Thyroid gland (tissue), 4 donors: ENCODE data around the gene MGMT. TPM values are rescaled to one million over a fixed set of nuclear protein-coding genes. Genes with fewer than 3 reads are reported as not detected.

Experiments
- DNase-seq, 2 donors: peaks; one replicate each; pipeline ENCODE4 v3.0.0-alpha.2; 2019
- H3K27ac ChIP-seq, 3 donors: fragments of 200-600 bp; sonication (generic); 1 replicate in 2 of 3; 2 replicates in 1 of 3; pipeline ENCODE4 v1.5.1; 2016 to 2019; ENCODE audit warnings: mild to moderate bottlenecking in 1 of 3, moderate library complexity in 1 of 3
- H3K27me3 ChIP-seq: fragments of 200-600 bp; sonication (generic); one replicate; pipeline ENCODE4 v1.5.1; 2019
- H3K36me3 ChIP-seq, 2 donors: fragments of 200-600 bp; sonication (generic); one replicate each; pipeline ENCODE4 v1.5.1; 2016 to 2019
- H3K4me1 ChIP-seq, 2 donors: fragments of 200-600 bp; sonication (generic); one replicate each; pipeline ENCODE4 v1.5.1; 2017 to 2019
- H3K4me3 ChIP-seq, 3 donors: fragments of 200-600 bp; sonication (generic); replicated peaks in 1 of 3; 1 replicate in 2 of 3; 2 replicates in 1 of 3; pipeline ENCODE4 v1.5.1; 2016; ENCODE audit warnings: mild to moderate bottlenecking in 1 of 3
- H3K9me3 ChIP-seq: fragments of 200-600 bp; sonication (generic); one replicate; pipeline ENCODE4 v1.5.1; 2017
- POLR2A ChIP-seq, 2 donors: fragments of 450-650 bp; IDR thresholded peaks; one replicate each; pipeline ENCODE4 v1.6.1; 2017; ENCODE audit warnings: antibody characterized with exemption in 2 of 2, mild to moderate bottlenecking in 2 of 2, moderate library complexity in 1 of 2
- WGBS, 2 donors: methylation state at CpG; one replicate each; pipeline ENCODE4 v1.1.5; 2017; 5-methylcytosine and 5-hydroxymethylcytosine counted together
- intact Hi-C: fragments of 100-400 bp; cut with DNase I; formaldehyde crosslinking; loops from one replicate; pipeline ENCODE4 v1.15.1; 2023
- total RNA-seq, 4 donors: library from RNA; depleted of rRNA; stranded (reverse); fragments of >200 nt; gene quantifications; one replicate each; pipeline ENCODE4 v1.2.3, GENCODE V29; 2016
- TF ChIP-seq, protein P1 (sequence below), 6 experiments: fragments of 200-600 bp in 3 of 6; fragments of 450-650 bp in 3 of 6; sonication (generic) in 3 of 6; IDR thresholded peaks; one replicate each; pipeline ENCODE4 v1.5.1; 2016 to 2019; ENCODE audit warnings: antibody characterized with exemption in 6 of 6, mild to moderate bottlenecking in 2 of 6, inconsistent platforms in 1 of 6, moderate library complexity in 1 of 6

Gene MGMT
- total RNA-seq, 4 donors from 2014 or later = 17.6 to 48.7 (median 30.7) TPM

DNA sequence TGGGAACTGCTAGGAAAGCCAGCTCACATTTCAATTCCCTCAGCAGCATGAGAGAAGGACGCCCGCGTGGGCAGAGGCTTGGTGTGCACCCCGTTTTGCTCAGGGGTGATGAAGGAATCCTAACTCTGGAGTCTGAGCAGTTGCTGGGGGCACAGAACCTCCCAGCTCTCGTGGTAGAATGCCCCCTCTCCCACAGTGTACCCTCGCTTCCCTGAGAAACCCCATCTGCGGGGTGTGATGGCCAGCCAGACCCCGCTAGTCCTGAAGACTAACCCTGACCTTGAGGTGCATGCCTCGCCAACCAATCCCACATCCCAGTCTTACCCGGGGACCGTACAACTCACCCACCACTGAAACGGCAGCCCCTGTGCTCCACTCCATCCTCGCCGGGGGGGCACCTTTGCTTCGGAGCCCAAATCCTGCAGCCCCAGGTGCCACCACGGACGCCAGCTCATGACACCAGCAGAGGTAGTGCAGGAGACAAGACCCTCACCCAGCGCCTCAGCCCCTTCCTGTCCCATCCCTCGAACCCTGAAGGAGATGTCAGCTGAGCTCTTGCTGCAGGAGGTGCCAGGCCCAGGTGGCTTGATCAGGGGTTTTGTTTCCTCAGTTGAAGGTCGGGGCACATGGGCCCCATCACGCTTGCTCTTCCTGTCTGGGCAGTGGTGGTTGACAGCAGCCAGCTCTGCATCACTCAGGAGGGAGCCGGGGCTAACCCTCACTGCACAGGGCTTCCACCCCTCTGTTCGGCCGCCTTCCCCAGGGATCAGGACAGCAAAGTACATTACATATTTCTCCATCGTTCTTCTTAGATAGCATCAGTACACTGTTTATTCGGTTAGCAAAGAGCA, 236.5 kb downstream of the MGMT start:
- Histone ChIP-seq H3K27ac (no peak overlapping the region), H3K9me3 (no peaks in the 10 kb centered on the region), H3K27me3 (no peaks in the 10 kb centered on the region), H3K4me3 (no peak overlapping the region), H3K4me1 (peaks cover 5 to 7% of the 10 kb centered on the region in 2 donors), H3K36me3 (no peaks in the 10 kb centered on the region)
- TF ChIP-seq POLR2A (IDR thresholded peaks at IDR 0.05) = no peak
- TF ChIP-seq, protein P1, sequence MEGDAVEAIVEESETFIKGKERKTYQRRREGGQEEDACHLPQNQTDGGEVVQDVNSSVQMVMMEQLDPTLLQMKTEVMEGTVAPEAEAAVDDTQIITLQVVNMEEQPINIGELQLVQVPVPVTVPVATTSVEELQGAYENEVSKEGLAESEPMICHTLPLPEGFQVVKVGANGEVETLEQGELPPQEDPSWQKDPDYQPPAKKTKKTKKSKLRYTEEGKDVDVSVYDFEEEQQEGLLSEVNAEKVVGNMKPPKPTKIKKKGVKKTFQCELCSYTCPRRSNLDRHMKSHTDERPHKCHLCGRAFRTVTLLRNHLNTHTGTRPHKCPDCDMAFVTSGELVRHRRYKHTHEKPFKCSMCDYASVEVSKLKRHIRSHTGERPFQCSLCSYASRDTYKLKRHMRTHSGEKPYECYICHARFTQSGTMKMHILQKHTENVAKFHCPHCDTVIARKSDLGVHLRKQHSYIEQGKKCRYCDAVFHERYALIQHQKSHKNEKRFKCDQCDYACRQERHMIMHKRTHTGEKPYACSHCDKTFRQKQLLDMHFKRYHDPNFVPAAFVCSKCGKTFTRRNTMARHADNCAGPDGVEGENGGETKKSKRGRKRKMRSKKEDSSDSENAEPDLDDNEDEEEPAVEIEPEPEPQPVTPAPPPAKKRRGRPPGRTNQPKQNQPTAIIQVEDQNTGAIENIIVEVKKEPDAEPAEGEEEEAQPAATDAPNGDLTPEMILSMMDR (IDR thresholded peaks at IDR 0.05) = no peak
- no peak for DNase-seq
- intact Hi-C loops = no loop called here
- 88 to 91% methylated on average over 24 to 26 of the region's 26 CpGs for WGBS, 2 donors

DNA sequence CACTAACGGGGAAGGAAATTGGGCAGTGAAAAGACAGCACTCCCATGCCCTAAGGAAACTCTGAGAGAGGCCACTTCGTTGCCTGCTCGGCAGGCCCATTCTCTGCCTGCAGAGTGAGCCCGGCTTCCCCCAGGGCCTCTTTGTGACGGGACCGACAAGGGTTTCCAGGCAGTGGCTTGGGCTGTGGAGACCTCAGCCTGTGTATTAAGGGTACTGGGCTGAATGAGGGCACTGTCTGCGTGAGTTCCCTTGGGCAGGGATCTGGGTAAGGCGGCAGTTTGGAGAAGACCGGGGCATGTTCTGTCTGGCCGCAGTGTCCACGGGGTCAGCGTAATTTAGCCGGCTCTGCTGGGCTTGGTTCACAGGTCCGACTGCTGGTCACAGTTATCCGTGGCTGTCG, 237.2 kb downstream of the MGMT start:
- H3K27ac ChIP-seq = no peak overlapping the region
- peaks cover 5 to 7% of the 10 kb centered on the region in 2 donors for H3K4me1 ChIP-seq
- intact Hi-C loops = no loop called here
- H3K27me3 ChIP-seq = no peaks in the 10 kb centered on the region
- WGBS, 2 donors = 88 to 90% methylated on average over 16 of the region's 16 CpGs
- no peaks in the 10 kb centered on the region for H3K36me3 ChIP-seq
- H3K4me3 ChIP-seq = no peak overlapping the region
- no peaks in the 10 kb centered on the region for H3K9me3 ChIP-seq
- TF ChIP-seq, protein P1 (IDR thresholded peaks at IDR 0.05) = no peak
- no peak for TF ChIP-seq POLR2A (IDR thresholded peaks at IDR 0.05)
- no peak for DNase-seq

DNA sequence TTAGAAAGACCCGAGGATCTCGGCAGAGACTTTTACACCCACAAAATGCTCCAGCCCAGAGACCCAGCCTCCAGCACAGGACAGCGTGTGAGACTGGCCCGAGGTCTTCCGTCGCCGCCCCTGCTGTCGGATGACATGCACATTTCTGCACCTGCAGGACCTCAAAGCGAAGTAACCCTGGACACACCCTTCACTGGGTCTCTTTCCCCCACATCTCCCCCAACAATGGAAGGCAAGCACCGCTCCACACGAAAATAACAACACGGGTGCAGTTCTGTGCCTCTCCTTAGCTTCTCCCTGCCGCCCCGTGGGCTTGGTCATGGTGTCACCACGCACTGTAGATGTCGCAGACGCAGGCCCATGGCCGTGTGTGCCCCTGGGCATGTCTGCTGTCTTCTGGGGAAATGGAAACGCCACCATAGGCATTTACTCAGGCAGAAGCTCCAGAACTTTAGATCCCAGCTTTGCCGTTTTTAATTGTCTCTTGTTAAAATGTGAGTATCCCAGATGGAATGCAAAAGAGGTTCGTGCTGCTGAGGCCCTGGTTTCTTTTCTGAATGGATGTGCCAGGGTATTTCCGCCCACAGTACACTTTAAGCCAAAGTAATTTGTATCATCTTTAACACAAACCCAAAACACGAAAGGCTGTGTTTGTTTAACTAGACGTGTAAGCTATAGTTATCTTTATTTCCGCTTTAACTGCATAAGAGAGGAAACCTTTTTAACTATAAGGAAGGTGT, 237.9 kb downstream of the MGMT start:
- Histone ChIP-seq H3K27me3 (no peaks in the 10 kb centered on the region), H3K4me1 (peaks cover 5 to 7% of the 10 kb centered on the region in 2 donors), H3K36me3 (no peaks in the 10 kb centered on the region), H3K4me3 (no peak overlapping the region), H3K9me3 (no peaks in the 10 kb centered on the region), H3K27ac (no peak overlapping the region)
- no peak for DNase-seq
- WGBS, 2 donors = 89 to 91% methylated on average over 25 of the region's 25 CpGs
- TF ChIP-seq POLR2A (IDR thresholded peaks at IDR 0.05) = no peak
- TF ChIP-seq, protein P1 (IDR thresholded peaks at IDR 0.05) = no peak
- intact Hi-C loops = no loop called here

DNA sequence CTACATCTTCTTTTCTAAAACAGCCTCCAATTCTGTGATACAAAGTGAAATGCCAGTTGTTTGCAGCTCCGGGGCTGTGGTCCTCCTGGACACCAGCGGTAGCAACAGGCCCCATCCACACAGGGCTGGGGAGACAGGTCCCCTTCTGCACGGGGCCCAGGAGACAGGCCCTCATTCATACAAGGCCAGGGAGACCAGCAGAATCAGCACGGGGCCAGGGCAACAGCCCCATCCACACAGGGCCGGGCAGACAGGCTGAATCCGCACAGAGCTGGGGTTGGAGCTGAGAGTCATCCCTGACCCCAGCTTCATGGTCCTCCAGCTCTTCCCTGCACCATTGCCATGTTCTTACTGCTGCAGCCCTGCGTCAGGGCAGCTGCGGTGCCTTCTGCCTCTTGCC, 238.6 kb downstream of the MGMT start:
- no peaks in the 10 kb centered on the region for H3K27me3 ChIP-seq
- no peak overlapping the region for H3K27ac ChIP-seq
- H3K4me1 ChIP-seq = peaks cover 5 to 7% of the 10 kb centered on the region in 2 donors
- H3K9me3 ChIP-seq = no peaks in the 10 kb centered on the region
- TF ChIP-seq, protein P1 (IDR thresholded peaks at IDR 0.05) = no peak
- no peak for TF ChIP-seq POLR2A (IDR thresholded peaks at IDR 0.05)
- H3K4me3 ChIP-seq = no peak overlapping the region
- DNase-seq = no peak
- no peaks in the 10 kb centered on the region for H3K36me3 ChIP-seq
- intact Hi-C loops = no loop called here
- 91 to 94% methylated on average over 5 to 7 of the region's 8 CpGs for WGBS, 2 donors

DNA sequence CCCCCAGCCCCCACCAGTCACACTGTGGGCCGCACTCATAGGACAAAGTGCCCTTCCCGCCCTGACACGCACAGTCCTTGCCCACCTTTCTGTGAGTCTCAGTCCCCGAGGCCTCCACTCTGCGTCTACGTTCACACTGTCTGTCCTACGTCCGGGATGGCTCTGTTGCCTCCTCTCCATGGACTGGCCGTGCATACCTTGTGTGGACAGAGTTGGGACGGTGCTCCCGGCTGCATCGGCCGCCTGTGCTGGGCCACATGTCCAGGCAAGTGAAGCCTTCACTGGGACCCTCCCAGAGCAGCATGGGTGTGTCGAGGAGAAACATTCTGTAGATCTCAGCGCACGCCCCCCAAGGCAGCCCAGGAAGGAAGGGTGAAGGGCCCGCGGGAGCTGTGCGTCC, 239.0 kb downstream of the MGMT start:
- intact Hi-C loops = no loop called here
- Histone ChIP-seq H3K27me3 (no peaks in the 10 kb centered on the region), H3K36me3 (no peaks in the 10 kb centered on the region), H3K9me3 (no peaks in the 10 kb centered on the region), H3K4me1 (peaks cover 5 to 7% of the 10 kb centered on the region in 2 donors), H3K27ac (no peak overlapping the region), H3K4me3 (no peak overlapping the region)
- no peak for DNase-seq
- 96% methylated on average over 19 of the region's 19 CpGs for WGBS, 2 donors
- TF ChIP-seq, protein P1 (IDR thresholded peaks at IDR 0.05) = no peak
- no peak for TF ChIP-seq POLR2A (IDR thresholded peaks at IDR 0.05)
